GM18520 (cell line): ENCODE measurements around the gene GRID1.
A peak's percentile ranks its signal among the peaks of the same experiment; 100 is the strongest.
"Not testable (repeated sequence)": the region's sequence is repeated elsewhere in the genome, so short reads cannot be mapped to it uniquely, and the experiment has no call there.

ENCODE experiments used
- ATAC-seq: cut with Tn5 transposase; IDR thresholded peaks from one replicate; pipeline ENCODE4 v1.9.1; 2021; ENCODE audit not compliant: unreplicated experiment

The GRID1 gene

GRCh38 chr10:85971494-85971893 lies 395.1 kb downstream of the GRID1 start:
- no peak for ATAC-seq

DNA sequence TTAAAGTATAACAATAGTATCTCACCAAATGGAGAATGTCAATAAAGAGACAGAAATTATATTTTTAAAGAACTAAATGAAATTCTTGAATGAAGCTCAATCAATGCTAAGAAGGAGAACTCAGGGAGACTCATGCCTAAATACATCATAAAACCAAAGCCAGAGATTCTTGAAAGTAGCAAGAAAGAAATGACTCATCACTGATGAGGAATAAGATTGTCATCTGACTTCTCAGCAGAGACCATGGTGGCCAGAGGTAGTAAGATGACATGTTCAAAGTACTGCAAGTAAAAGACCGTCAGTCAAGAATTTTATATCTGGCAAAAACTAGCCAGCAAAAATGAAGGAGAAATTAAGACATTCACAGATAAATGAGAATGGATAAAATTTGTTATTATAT lies 399.0 kb downstream of the GRID1 start:
- ATAC-seq, result peak; percentile 80

DNA sequence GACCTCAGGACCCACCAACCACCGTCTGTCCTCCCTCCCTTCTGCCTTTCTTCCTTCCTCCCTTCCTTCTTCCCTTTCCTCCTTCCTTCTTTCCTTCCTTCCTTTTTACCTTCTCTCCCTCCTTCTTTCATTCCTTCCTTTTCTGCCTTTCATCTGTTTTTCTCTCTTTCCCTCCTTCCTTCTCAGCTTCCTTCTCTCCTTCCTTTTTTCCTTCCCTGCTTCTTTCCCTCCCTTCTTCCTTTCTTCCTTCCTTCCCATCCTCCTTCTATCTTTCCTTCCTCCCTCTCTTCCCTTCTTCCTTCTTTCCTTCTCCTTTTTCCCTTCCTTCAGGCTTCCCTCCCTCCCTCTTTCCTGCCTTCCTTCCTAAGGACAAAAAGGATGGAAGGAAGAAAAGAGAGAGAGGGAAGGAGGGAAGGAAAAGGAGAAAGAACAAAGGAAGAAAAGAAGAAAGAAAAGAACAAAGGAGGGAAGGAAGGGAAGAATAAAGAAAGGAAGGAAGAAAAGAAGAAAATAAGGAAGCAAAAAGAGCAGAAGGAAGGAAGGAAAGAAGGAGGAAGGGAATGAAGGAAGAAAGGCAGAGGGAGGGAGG lies 405.0 kb downstream of the GRID1 start:
- ATAC-seq, result no peak

DNA sequence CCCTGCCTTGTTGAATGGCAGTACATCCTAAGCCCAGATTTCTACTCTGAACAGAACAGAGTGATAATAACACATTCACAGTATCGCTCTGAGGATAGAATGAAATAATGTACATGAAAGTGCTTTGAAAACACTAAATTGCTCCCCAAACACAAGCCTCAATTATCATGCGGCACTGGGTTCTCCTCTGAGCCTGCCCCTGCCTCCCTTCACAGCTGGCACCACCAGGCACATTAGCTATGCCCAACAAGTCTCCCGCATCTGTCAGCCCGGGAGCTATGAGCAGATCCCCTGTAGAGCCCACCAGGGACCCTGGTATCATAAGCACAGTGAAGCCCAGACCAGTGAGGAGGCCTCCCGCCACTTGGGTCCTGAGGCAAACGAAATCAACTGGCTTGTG lies 405.5 kb downstream of the GRID1 start:
- ATAC-seq, result no peak

- ATAC-seq, result no peak
Measured at GRCh38 chr10:85959239-85959638, 407.4 kb downstream of the GRID1 start.

DNA sequence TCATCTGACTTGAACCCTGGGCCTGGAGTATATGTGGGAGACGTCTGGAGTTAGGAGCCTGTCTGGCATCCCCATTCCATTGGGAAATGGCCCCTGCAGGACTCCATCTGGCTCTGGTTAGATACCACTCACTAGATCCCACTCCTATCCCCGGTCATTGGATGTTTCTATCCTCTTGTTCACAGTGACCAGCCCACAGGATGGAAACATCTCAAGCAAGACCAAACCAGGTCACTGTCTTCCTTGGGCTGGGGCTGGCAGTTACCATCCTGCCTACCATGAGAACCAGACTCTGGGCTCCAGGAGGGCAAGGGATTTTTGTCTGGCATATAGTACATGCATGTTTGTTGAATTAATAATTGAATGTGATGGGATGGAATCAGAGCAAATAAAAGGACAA lies 415.7 kb downstream of the GRID1 start:
- ATAC-seq, result no peak

GRCh38 chr10:85946713-85947326 lies 419.8 kb downstream of the GRID1 start:
- ATAC-seq, result peak; percentile 78

DNA sequence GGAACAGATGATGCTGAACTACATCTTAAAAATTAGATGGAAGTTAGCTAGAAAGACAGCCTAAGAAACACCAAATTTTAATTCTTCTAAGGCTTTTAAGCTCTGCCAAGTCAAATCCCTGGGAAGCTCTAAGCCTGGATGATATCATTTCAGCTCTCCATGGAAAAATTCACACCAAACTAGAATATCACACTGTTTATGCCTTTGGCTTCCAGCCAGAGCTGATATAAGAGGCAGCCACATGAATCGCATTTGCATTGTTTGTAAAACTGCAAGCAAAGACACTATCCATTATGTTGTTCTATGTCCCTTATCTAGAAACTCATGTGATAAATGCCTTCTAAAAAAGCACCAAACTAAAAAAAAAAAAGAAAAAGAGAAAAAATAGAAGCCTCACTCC lies 430.4 kb downstream of the GRID1 start:
- no peak for ATAC-seq

DNA sequence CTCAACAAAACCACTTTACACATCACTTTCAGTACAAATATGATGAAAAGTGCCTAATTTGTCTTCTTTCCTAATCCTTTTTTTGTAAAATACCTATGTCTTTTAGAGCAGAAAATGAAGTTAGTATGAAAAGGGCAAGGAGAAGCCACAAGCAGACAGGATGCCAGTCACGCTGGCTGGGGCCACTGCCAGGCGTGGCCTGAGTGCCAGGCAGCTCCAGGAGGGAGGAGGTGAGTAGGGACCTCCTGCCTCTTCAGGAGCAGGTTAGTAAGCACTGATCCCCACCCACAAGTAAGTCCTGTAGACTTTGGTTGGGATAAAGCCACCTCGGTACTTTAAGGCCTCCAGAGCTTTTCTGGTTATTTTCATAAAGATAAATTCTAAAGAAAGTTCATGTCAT lies 432.0 kb downstream of the GRID1 start:
- ATAC-seq, result no peak

DNA sequence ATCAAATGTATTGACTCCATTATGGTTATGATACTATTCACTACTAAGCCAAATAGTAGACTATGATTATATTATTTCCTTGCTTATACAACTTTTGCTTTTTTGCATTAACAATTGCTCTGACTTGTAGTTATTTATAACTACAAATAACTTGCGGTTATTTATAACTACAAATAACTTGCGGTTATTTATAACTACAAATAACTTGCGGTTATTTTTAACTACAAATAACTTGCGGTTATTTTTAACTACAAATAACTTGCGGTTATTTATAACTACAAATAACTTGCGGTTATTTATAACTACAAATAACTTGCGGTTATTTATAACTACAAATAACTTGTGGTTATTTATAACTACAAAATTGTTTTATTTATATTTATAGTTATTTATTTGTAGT lies 436.6 kb downstream of the GRID1 start:
- not testable (repeated sequence) for ATAC-seq

GRCh38 chr10:85927952-85928665 lies 438.5 kb downstream of the GRID1 start:
- no peak for ATAC-seq

DNA sequence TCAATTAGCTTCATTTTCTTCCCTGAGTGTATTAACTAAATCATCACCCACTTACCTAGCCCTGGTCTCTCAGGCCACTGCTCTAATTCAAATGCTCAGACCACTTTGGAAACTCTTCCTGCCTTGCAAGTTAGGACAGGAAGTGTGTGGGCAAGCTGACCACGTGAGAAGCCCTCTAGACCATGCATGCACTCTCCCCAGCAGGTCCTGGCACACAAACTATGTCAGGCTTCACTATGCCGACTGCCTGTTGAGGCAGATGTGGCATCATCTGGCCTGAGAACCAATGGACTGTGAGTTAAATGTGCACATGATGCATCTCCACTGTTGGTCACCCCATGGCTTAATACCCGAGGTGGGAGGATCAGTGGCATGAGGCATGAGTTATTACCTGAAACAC lies 439.6 kb downstream of the GRID1 start:
- peak; percentile 76 for ATAC-seq

GRCh38 chr10:85926136-85926535 lies 440.5 kb downstream of the GRID1 start:
- no peak for ATAC-seq

DNA sequence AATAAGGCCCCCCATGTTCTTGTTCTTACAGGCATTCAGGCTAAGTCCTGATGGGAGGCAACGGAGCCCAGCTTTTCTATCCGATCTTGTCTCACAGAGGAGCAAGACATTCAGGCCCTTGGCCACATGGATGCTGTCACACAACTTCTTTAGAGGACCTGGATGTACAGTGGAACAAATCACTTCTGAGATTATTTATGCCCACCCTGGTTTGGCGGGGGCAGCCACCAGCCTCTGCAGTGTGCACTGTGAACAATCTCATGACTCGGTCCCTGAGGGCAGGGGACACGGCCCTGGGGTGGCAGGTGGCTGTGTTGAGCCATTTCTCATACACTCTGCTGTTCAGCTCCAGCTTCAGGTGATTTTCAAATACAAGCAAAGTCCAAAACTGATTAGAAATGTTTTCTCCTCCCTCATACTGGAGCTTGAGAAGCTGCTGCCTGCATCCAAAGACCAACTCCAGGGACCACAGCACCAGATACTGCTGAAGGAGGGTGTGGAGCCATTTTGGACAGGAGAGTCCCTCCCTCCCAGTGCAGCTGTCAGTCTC lies 441.3 kb downstream of the GRID1 start:
- no peak for ATAC-seq

- no peak for ATAC-seq
Measured at GRCh38 chr10:85924382-85925102, 442.1 kb downstream of the GRID1 start.

- no peak for ATAC-seq
Measured at GRCh38 chr10:85922356-85923129, 444.1 kb downstream of the GRID1 start.

- no peak for ATAC-seq
Measured at GRCh38 chr10:85921789-85922188, 444.8 kb downstream of the GRID1 start.

GRCh38 chr10:85920311-85920710 lies 446.3 kb downstream of the GRID1 start:
- ATAC-seq, result no peak

- no peak for ATAC-seq
Measured at GRCh38 chr10:85919491-85920021, 447.0 kb downstream of the GRID1 start.

- no peak for ATAC-seq
Measured at GRCh38 chr10:85918371-85918770, 448.2 kb downstream of the GRID1 start.

DNA sequence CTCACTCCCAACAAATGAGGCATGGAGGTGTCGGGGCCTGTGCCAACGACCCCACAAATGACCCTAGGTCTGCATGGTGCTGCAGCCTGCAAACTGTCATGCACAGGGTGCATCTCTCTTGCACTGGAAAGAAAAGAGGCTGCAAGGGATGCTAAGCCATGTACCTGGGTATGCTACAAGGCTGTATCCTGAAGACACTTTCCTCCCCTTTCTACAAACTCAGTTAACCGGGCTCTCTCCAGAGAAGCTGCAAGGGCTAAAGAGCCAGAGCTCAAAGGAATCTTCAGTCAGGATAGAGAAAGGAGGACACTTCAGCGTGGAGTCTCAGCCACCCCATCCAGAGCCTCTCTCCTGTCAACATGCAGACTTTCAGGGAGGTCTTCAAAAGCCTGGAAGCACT lies 449.0 kb downstream of the GRID1 start:
- no peak for ATAC-seq
